Motor neuron (in vitro differentiated cells): ENCODE data around the gene STX16. TPM values are rescaled to one million over a fixed set of nuclear protein-coding genes. Genes with fewer than 3 reads are reported as not detected.
"Not testable (repeated sequence)": the region's sequence is repeated elsewhere in the genome, so short reads cannot be mapped to it uniquely, and the experiment has no call there.

Experiments
- ATAC-seq, 8 experiments: fragments of 200-7000 bp; cut with Tn5 transposase; replicated peaks in 6 of 8; 2 replicates each; pipeline ENCODE4 v1.8.0; 2021; ENCODE audit warnings: mild to moderate bottlenecking in 8 of 8, moderate library complexity in 8 of 8
- H3K27ac ChIP-seq, 2 donors: fragments of 250-450 bp; sonication (Bioruptor Pico); 2 replicates each; pipeline ENCODE4 v1.9.0; 2021; ENCODE audit warnings: antibody characterized with exemption in 2 of 2, mild to moderate bottlenecking in 2 of 2, moderate library complexity in 1 of 2
- H3K4me1 ChIP-seq, 2 donors: fragments of 250-450 bp; sonication (Bioruptor Pico); replicated peaks in 1 of 2; 2 replicates each; pipeline ENCODE4 v1.6.1; 2021; ENCODE audit warnings: antibody characterized with exemption in 2 of 2, mild to moderate bottlenecking in 2 of 2, moderate library complexity in 1 of 2
- H3K4me3 ChIP-seq, 5 donors: fragments of 250-450 bp; sonication (Bioruptor Pico); 2 replicates each; pipeline ENCODE4 v1.9.0; 2021; ENCODE audit warnings: antibody characterized with exemption in 5 of 5, mild to moderate bottlenecking in 5 of 5, moderate library complexity in 4 of 5
- WGBS, 10 experiments: fragments of 450-650 bp; shearing (Covaris generic); methylation state at CpG; one replicate each; pipeline ENCODE4 v1.0.0; 2022; 5-methylcytosine and 5-hydroxymethylcytosine counted together
- in situ Hi-C, 9 experiments: fragments of 400-800 bp; cut with MboI; loops; one replicate each; pipeline ENCODE4 v1.15.0; 2021; ENCODE audit warnings: low sequenced_read_pairs in 9 of 9, low pct_unique_long_range_greater_than_20kb in 2 of 9; ENCODE audit not compliant: unreplicated experiment in 9 of 9
- total RNA-seq, 8 experiments: library from RNA; unstranded; fragments of 300-600 nt; gene quantifications; 2 replicates each; pipeline versions ENCODE4 v1.2.3 to v1.2.4, GENCODE V29; 2022

The STX16 gene
- total RNA-seq, 8 experiments from 2014 or later, result 17.5 to 86.6 (median 30.4) TPM

GRCh38 chr20:58721951-58722778, 71.1 kb downstream of the STX16 start:
- Histone ChIP-seq H3K4me1 (peaks cover 14 to 19% of the 10 kb centered on the region in 2 donors), H3K4me3 (no peak overlapping the region), H3K27ac (no peak overlapping the region)
- peak in 4 of 8 experiments; percentile 36 to 62 (median 46) for ATAC-seq
- in situ Hi-C loops, result no loop called here
- 34 to 94% (median 86%) methylated on average over 3 to 15 of the region's 22 CpGs; no CpG with 5 or more reads in 2 of the 10 experiments for WGBS, 10 experiments

- Histone ChIP-seq H3K27ac (no peak overlapping the region), H3K4me1 (peaks cover 5 to 12% of the 10 kb centered on the region in 2 donors), H3K4me3 (no peak overlapping the region)
- ATAC-seq, result peak in 2 of 8 experiments; percentile 10 to 22
- in situ Hi-C loops, result no loop called here
- 20 to 100% (median 66%) methylated on average over 1 to 4 of the region's 9 CpGs; no CpG with 5 or more reads in 2 of the 10 experiments for WGBS, 10 experiments
These were observed 72.0 kb downstream of the STX16 start for GRCh38 chr20:58722877-58723627.

DNA sequence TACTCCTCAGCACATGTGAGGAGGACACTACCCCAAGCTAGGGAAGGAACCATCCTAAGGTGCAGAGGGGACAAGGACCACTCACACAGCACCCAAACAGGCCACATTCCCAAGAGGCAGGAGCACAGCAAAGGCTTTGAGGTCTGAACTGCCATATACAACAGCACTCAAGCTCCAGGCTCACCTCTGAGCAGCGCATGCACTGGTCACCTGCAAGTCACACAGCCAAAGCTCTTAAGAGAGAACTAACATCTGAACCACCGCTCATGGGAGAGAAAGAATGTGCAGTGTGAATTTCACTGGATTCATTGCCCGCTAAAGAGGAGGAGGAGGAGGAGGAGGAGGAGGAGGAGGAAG, 72.5 kb downstream of the STX16 start:
- Histone ChIP-seq H3K27ac (no peak overlapping the region), H3K4me1 (peaks cover 4 to 12% of the 10 kb centered on the region in 2 donors), H3K4me3 (no peak overlapping the region)
- ATAC-seq, result no peak
- in situ Hi-C loops, result no loop called here
- 67 to 100% (median 96%) methylated on average over 1 to 3 of the region's 3 CpGs; no CpG with 5 or more reads in 7 of the 10 experiments for WGBS, 10 experiments

DNA sequence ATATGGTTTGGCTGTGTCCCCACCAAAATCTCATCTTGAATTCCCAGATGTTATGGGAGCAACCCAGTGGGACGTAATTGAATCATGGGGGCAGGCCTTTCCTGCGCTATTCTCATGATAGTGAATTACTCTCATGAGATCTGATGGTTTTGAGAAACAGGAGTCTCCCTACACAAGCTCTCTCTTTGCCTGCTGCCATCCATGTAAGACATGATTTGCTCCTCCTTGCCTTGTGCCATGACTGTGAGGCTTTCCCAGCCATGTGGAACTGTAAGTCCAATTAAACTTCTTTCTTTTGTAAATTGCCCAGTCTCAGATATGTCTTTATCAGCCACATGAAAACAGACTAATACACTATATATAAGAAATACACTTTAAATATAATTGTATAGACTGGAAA, 75.1 kb downstream of the STX16 start:
- ATAC-seq, H3K27ac ChIP-seq, in situ Hi-C loops, H3K4me3 ChIP-seq: not testable (repeated sequence)
- peaks cover 4 to 12% of the 10 kb centered on the region in 2 donors for H3K4me1 ChIP-seq
- 38 to 67% (median 48%) methylated on average over 2 of the region's 2 CpGs; no CpG with 5 or more reads in 4 of the 10 experiments for WGBS, 10 experiments

Other genes starting within 250 kb of the STX16 start
- 1 to 10 TPM in 3 of 8 experiments, under 1 TPM in 5; 0.11 to 6.3 (median 0.59) TPM for gene APCDD1L, start 135.9 kb upstream of the STX16 start, total RNA-seq
- gene NPEPL1, start 41.5 kb downstream of the STX16 start, total RNA-seq, result 10 to 100 TPM in 5 of 8 experiments, 1 to 10 TPM in 3; 5.4 to 31.1 (median 14.0) TPM
- 1 to 10 TPM in 5 of 8 experiments, under 1 TPM in 3; 0.50 to 5.0 (median 2.3) TPM for gene GNAS-AS1, start 199.6 kb downstream of the STX16 start, total RNA-seq
- 1,000 to 10,000 TPM in 2 of 8 experiments, 100 to 1,000 TPM in 6; 567 to 1,051 (median 853) TPM for gene GNAS, start 201.4 kb downstream of the STX16 start, total RNA-seq